Natural killer cell treated with Interleukin-12 subunit alpha and Interleukin-12 subunit beta and Interleukin-15 and Interleukin-18, amount 100 ng/mL, for 72 hours (primary cell): ENCODE results near the gene NPAS3. TPM values are rescaled to one million over a fixed set of nuclear protein-coding genes. Genes with fewer than 3 reads are reported as not detected.

ENCODE experiments used
- ATAC-seq, 2 donors: fragments of 150-1000 bp; cut with Tn5 transposase in 1 of 2; sonication (Bioruptor Pico), chemical (Tn5 transposase) in 1 of 2; 2 replicates each; pipeline ENCODE4 v1.10.0; 2021
- DNase-seq: peaks from one replicate; pipeline ENCODE4 v3.0.0; 2022; ENCODE audit warnings: low spot score
- H3K27ac Mint-ChIP-seq, 2 donors: 1 replicate in 1 of 2; 2 replicates in 1 of 2; pipeline ENCODE4 v1.8.0; 2022; ENCODE audit warnings: mixed read lengths in 2 of 2, mild to moderate bottlenecking in 1 of 2, moderate library complexity in 1 of 2
- H3K27me3 Mint-ChIP-seq, 2 donors: 1 replicate in 1 of 2; 2 replicates in 1 of 2; pipeline ENCODE4 v1.8.0; 2022; ENCODE audit warnings: mixed read lengths in 2 of 2
- H3K36me3 Mint-ChIP-seq: one replicate; pipeline ENCODE4 v1.8.0; 2022; ENCODE audit warnings: mixed read lengths
- H3K4me1 Mint-ChIP-seq, 2 donors: 1 replicate in 1 of 2; 2 replicates in 1 of 2; pipeline ENCODE4 v1.8.0; 2022; ENCODE audit warnings: low read depth in 2 of 2, mixed read lengths in 2 of 2, mild to moderate bottlenecking in 1 of 2
- H3K4me3 Mint-ChIP-seq: one replicate; pipeline ENCODE4 v1.8.0; 2022; ENCODE audit warnings: mixed read lengths
- H3K9me3 Mint-ChIP-seq: 2 replicates; pipeline ENCODE4 v1.8.0; 2022; ENCODE audit warnings: mixed read lengths
- total RNA-seq, 2 donors: library from RNA; stranded (reverse); gene quantifications; one replicate each; pipeline ENCODE4 v1.2.3, GENCODE V29; 2022

The NPAS3 gene
- total RNA-seq, 2 donors from 2014 or later, result not detected

DNA sequence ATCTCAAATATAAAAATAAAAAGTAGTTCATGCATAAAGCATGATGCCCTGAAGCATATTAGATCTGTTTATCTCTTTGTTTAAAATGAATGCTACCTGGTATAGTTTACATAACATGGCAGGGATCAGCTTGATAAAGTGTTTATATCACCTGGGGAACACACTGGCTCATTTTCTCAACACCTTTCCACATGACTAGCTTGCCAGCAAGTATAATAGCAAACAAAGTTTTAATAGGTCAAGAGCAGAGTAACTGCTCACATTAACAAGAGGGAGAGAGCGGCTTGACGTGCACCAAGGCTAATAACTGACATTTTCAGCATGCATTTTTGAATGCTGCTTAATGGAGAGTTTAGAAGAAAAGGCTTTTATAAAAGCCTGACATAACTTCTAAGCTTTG is 765.8 kb downstream of the NPAS3 start:
- DNase-seq (no peak), ATAC-seq (no peak)
- Mint-ChIP-seq H3K27ac (no peak overlapping the region), H3K36me3 (no peaks in the 10 kb centered on the region), H3K27me3 (no peaks in the 10 kb centered on the region), H3K4me3 (no peak overlapping the region), H3K4me1 (no peaks in the 10 kb centered on the region), H3K9me3 (no peaks in the 10 kb centered on the region)

DNA sequence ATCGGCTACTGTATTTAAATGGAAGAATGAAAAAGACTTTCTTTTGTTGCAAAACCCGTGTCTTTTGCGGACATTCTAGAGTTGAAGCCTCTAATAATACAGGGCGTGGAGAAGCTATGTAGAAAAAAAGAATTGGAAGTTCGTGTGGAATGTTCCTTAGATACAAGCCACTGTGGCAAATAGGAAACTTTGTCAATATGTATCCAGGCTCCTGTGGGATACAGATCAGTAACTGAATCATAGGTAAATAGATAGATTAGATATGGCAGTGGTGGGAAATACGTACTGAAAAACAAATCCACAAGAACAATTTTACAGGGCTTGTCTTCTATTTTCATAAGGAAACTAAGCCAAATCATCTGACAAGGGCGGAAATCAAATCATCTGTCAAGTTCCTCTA is 766.8 kb downstream of the NPAS3 start:
- Mint-ChIP-seq H3K4me1 (no peaks in the 10 kb centered on the region), H3K4me3 (no peak overlapping the region), H3K9me3 (no peaks in the 10 kb centered on the region), H3K27ac (no peak overlapping the region), H3K36me3 (no peaks in the 10 kb centered on the region), H3K27me3 (no peaks in the 10 kb centered on the region)
- ATAC-seq, result no peak
- DNase-seq, result no peak

DNA sequence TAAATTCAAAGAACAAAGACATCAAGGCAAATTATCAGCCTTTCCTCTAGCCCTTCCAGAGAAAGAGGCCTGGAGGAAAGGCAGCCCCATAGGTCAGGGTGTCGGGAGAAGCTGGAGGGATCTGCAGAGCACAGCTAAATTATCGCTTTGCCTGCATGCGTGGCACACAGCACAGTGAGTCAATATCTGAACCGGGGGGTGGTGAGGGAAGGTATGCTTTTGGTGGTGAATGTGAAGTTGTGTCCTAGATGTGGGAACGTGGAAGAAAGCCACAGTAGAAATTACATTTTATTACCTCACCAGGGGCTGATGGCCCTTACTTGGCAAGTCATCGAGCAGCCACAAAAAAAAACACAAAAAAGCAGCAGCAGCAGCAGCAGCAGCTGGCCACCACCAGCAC is 769.0 kb downstream of the NPAS3 start:
- Mint-ChIP-seq H3K27me3 (no peaks in the 10 kb centered on the region), H3K27ac (no peak overlapping the region), H3K4me3 (no peak overlapping the region), H3K4me1 (no peaks in the 10 kb centered on the region), H3K9me3 (no peaks in the 10 kb centered on the region), H3K36me3 (no peaks in the 10 kb centered on the region)
- no peak for DNase-seq
- ATAC-seq, result no peak

DNA sequence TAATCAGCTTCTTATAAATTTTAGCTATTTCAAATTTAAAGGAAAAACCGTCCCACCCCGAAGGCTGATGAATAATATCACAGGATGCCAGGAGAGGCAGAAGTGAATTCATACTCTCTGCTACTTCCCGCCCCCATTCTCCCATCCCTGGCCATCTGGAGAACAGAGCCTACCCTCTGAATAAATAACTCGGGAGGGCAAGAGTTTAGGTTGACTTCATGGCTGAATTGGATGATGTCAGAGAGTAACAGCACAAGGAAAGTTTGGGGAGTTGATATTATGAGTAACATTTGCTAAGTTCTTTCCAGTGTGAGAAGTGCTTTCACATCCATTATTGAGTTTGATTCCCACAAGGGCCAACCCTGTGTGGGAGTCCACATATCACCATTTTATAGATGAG is 770.6 kb downstream of the NPAS3 start:
- DNase-seq (no peak), ATAC-seq (no peak)
- H3K36me3 Mint-ChIP-seq, result no peaks in the 10 kb centered on the region
- H3K4me1 Mint-ChIP-seq, result no peaks in the 10 kb centered on the region
- H3K9me3 Mint-ChIP-seq, result peaks cover 8% of the 10 kb centered on the region
- no peak overlapping the region for H3K27ac Mint-ChIP-seq
- no peaks in the 10 kb centered on the region for H3K27me3 Mint-ChIP-seq
- H3K4me3 Mint-ChIP-seq, result no peak overlapping the region

GRCh38 chr14:33709711-33710110 is 771.0 kb downstream of the NPAS3 start:
- H3K27ac Mint-ChIP-seq, result no peak overlapping the region
- no peak for ATAC-seq
- H3K9me3 Mint-ChIP-seq, result peaks cover 8% of the 10 kb centered on the region
- DNase-seq, result no peak
- H3K4me1 Mint-ChIP-seq, result no peaks in the 10 kb centered on the region
- H3K36me3 Mint-ChIP-seq, result no peaks in the 10 kb centered on the region
- no peak overlapping the region for H3K4me3 Mint-ChIP-seq
- H3K27me3 Mint-ChIP-seq, result no peaks in the 10 kb centered on the region

DNA sequence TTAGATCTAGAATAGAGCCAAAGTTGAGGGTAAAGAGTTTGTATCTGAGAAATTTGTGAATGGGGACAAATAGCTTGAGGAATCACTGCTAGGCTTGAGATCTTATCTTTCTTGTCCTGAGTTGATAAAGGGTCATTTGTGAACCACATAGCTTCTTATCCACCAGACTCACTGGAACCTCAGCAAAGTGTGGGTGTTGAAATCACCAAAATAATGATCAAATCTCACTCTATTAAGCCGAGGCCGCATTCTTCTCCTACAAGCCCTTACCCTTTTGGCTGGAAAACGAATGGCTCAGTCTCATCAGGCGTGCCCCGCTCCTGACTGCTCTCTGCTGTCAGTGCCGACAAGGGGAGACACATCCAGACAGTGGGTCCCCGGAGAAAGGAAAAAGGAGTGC is 771.6 kb downstream of the NPAS3 start:
- DNase-seq (no peak), ATAC-seq (no peak)
- Mint-ChIP-seq H3K36me3 (no peaks in the 10 kb centered on the region), H3K9me3 (peaks cover 8% of the 10 kb centered on the region), H3K4me3 (no peak overlapping the region), H3K27me3 (no peaks in the 10 kb centered on the region), H3K27ac (no peak overlapping the region), H3K4me1 (no peaks in the 10 kb centered on the region)

DNA sequence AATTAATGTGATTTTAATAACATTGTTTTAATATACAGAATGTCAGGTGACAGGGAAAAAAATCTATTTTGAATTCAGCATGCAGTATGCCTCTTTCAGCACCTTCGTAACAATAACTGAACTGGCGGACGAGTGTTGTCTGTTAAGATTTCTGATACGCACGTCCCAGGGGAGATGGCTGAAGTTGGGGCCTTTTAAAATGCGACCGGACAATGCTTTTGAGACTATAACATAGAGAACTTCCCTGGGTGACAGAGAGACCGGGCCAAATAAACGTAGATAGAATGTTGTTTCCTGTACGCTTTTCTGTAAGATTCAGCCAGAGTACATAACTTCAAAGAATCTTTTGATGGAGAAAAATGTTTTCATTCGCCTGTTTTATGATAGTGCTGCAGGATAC is 772.5 kb downstream of the NPAS3 start:
- no peak overlapping the region for H3K27ac Mint-ChIP-seq
- no peaks in the 10 kb centered on the region for H3K4me1 Mint-ChIP-seq
- H3K9me3 Mint-ChIP-seq, result peaks cover 8% of the 10 kb centered on the region
- DNase-seq (no peak), ATAC-seq (no peak)
- no peaks in the 10 kb centered on the region for H3K27me3 Mint-ChIP-seq
- no peaks in the 10 kb centered on the region for H3K36me3 Mint-ChIP-seq
- H3K4me3 Mint-ChIP-seq, result no peak overlapping the region

DNA sequence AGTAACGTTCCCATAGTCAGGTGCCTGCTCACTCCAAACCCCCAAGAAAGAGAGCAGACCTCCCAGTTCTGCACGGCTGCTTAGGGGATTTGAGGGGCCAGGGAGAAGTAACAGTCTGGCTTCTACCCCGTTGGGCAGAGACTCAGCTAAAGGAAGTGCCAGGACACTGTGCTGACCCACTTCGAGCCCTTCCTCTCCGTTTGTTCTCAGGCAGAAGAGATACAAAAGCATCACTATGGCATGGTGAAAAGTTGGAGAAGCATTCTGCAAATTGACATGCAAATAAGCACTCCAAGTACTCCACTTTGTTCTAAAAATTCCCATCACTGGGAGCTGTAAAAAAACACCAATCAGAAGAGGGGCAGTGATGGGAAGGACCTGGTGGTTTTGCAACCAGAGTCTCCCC is 773.1 kb downstream of the NPAS3 start:
- no peak for DNase-seq
- Mint-ChIP-seq H3K9me3 (peaks cover 8% of the 10 kb centered on the region), H3K4me1 (no peaks in the 10 kb centered on the region), H3K27me3 (no peaks in the 10 kb centered on the region), H3K36me3 (no peaks in the 10 kb centered on the region), H3K27ac (no peak overlapping the region), H3K4me3 (no peak overlapping the region)
- ATAC-seq, result no peak

DNA sequence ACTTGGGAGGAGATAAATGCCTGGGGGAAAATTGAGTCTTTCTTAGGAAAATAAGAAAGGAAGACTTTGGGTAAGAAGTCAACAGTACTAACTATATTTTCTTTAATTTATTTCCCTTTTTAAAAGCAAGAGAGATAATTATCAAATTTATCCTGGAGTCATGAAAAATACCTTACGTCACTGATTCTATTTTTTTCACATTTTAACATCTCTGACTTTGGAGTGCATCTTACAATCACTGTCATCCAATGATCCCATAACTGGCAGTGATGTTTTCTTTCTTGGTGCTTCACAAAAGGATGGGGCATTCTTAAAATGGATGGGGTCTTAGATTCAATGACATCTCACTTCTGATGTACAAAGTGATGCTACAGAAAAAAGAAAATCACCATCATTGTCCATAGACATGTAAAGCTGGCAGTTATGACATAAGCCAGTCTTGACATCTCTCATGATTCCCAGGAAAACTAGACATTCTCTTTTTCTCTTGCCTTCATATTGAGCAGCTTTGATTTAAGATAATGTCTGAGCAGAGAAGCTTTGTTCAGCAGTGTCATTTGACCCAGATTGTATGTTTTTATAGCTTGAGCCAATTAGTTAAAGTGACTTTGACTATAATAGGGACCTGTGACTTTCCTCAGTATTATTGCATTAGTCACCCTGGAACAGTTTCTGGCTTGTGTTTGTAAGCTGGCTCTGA is 776.0 kb downstream of the NPAS3 start:
- Mint-ChIP-seq H3K9me3 (peaks cover 8% of the 10 kb centered on the region), H3K4me3 (no peak overlapping the region), H3K27ac (no peak overlapping the region), H3K4me1 (no peaks in the 10 kb centered on the region), H3K27me3 (no peaks in the 10 kb centered on the region), H3K36me3 (no peaks in the 10 kb centered on the region)
- DNase-seq (no peak), ATAC-seq (no peak)

DNA sequence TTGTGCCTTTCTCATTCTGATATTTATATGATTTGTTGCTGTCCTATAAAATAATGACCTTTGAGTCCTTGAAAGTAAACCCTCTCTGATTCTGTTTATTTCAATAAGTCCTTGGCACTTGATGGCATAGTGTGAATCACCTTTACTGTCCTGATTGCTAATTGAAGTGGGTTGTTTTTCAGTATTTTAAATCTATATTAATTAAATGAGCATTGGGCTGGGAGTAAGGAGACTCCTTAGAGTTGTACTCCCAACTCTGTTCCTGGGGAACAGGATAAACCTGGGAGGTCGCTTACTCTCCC is 776.5 kb downstream of the NPAS3 start:
- Mint-ChIP-seq H3K9me3 (peaks cover 8% of the 10 kb centered on the region), H3K4me1 (no peaks in the 10 kb centered on the region), H3K36me3 (no peaks in the 10 kb centered on the region), H3K27ac (no peak overlapping the region), H3K4me3 (no peak overlapping the region), H3K27me3 (no peaks in the 10 kb centered on the region)
- ATAC-seq (no peak), DNase-seq (no peak)

- H3K4me1 Mint-ChIP-seq, result no peaks in the 10 kb centered on the region
- H3K27me3 Mint-ChIP-seq, result no peaks in the 10 kb centered on the region
- peaks cover 8% of the 10 kb centered on the region for H3K9me3 Mint-ChIP-seq
- no peak overlapping the region for H3K27ac Mint-ChIP-seq
- DNase-seq (no peak), ATAC-seq (no peak)
- no peaks in the 10 kb centered on the region for H3K36me3 Mint-ChIP-seq
- H3K4me3 Mint-ChIP-seq, result no peak overlapping the region
These were observed 778.2 kb downstream of the NPAS3 start for GRCh38 chr14:33716921-33717320.

- Mint-ChIP-seq H3K27ac (no peak overlapping the region), H3K27me3 (no peaks in the 10 kb centered on the region), H3K36me3 (no peaks in the 10 kb centered on the region), H3K4me1 (no peaks in the 10 kb centered on the region), H3K9me3 (peaks cover 6% of the 10 kb centered on the region), H3K4me3 (no peak overlapping the region)
- DNase-seq, result no peak
- no peak for ATAC-seq
These were observed 779.2 kb downstream of the NPAS3 start for GRCh38 chr14:33717866-33718265.

DNA sequence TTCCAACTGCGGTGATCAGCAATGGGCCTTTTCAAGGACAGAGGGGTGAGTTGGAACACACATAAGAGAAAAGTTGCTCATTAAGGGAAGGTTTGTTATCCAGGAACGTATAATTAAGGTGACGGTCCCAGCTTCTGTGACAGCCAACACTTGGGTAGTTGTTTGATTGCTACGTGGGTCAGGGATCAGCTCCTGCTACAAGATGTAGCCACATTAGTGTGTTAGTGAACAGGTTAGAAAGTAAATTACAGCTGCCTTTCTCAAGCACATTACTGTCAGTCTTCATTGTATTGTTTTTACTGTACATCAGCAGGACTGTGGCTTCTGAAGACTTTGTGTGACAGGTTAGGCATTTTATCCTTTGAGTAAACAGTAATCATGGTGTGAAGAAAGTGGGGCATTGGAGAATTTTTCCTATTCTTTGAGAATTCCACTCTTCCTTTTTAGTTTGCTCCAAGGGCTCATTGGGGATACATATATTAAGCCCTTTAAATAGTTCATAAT is 781.7 kb downstream of the NPAS3 start:
- Mint-ChIP-seq H3K4me3 (no peak overlapping the region), H3K27me3 (no peaks in the 10 kb centered on the region), H3K36me3 (no peaks in the 10 kb centered on the region), H3K9me3 (no peaks in the 10 kb centered on the region), H3K4me1 (no peaks in the 10 kb centered on the region), H3K27ac (no peak overlapping the region)
- ATAC-seq (no peak), DNase-seq (no peak)

GRCh38 chr14:33726685-33727084 is 788.0 kb downstream of the NPAS3 start:
- peaks cover 6% of the 10 kb centered on the region for H3K9me3 Mint-ChIP-seq
- H3K27ac Mint-ChIP-seq, result no peak overlapping the region
- H3K4me3 Mint-ChIP-seq, result no peak overlapping the region
- no peaks in the 10 kb centered on the region for H3K4me1 Mint-ChIP-seq
- no peaks in the 10 kb centered on the region for H3K36me3 Mint-ChIP-seq
- ATAC-seq, result no peak
- no peak for DNase-seq
- no peaks in the 10 kb centered on the region for H3K27me3 Mint-ChIP-seq

DNA sequence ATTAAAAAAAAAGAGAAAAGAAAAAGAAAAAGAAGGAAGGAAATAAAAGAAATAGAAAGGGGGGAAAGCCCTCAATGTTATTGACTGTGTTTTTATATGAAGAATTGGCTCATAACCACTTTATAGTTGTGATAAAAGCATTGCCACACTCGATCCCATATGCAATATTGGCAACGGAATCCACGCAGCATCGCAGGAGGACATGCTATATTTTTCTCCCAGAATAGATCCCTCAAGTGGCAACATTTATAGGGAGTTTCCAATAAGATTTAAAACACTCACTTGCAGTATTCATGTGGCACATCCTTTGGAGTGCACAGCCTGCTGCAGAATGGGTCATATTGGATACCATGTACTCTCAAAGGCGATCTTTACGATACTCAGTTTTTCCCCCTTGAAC is 788.9 kb downstream of the NPAS3 start:
- DNase-seq (no peak), ATAC-seq (no peak)
- Mint-ChIP-seq H3K27ac (no peak overlapping the region), H3K4me1 (no peaks in the 10 kb centered on the region), H3K4me3 (no peak overlapping the region), H3K36me3 (no peaks in the 10 kb centered on the region), H3K9me3 (peaks cover 9% of the 10 kb centered on the region), H3K27me3 (peaks cover 0 to 2% of the 10 kb centered on the region in 2 donors)
